ENCODE data around the gene EIF1AD. TPM values are rescaled to one million over a fixed set of nuclear protein-coding genes. Genes with fewer than 3 reads are reported as not detected.

The EIF1AD gene
- total and polyA plus RNA-seq, 3 donors from 2014 or later, result 42.5 to 46.5 (median 43.2) TPM

DNA sequence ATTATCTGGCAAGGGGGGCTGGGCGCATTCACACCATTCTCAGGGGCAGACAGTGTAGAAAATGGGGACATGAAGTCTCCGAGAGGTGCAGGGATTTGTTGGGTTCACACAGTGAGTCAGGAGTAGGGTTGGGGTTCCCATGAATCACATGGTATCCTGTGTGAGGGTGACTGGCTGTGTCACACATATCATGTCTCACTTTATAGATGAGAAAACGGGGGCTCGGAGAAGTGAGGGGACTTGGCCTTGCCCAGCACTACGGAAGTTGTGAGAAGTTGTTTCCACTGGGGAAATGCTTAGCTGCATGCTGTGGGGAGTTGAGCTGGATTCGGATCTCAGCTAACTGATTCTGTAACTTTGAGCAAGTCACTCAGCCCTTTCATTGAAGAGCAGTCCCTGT, 42.8 kb upstream of the EIF1AD start:
- 52 to 60% methylated on average over 6 of the region's 6 CpGs for WGBS, 2 donors
- intact Hi-C loops (cut with DNase I; ENCODE audit: low total_unique reads), result no loop called here
- no peak for TF ChIP-seq POLR2A (IDR thresholded peaks at IDR 0.05)
- TF ChIP-seq, protein P1, sequence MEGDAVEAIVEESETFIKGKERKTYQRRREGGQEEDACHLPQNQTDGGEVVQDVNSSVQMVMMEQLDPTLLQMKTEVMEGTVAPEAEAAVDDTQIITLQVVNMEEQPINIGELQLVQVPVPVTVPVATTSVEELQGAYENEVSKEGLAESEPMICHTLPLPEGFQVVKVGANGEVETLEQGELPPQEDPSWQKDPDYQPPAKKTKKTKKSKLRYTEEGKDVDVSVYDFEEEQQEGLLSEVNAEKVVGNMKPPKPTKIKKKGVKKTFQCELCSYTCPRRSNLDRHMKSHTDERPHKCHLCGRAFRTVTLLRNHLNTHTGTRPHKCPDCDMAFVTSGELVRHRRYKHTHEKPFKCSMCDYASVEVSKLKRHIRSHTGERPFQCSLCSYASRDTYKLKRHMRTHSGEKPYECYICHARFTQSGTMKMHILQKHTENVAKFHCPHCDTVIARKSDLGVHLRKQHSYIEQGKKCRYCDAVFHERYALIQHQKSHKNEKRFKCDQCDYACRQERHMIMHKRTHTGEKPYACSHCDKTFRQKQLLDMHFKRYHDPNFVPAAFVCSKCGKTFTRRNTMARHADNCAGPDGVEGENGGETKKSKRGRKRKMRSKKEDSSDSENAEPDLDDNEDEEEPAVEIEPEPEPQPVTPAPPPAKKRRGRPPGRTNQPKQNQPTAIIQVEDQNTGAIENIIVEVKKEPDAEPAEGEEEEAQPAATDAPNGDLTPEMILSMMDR (IDR thresholded peaks at IDR 0.05), result no peak
- Histone ChIP-seq H3K27me3 (no peaks in the 10 kb centered on the region), H3K4me1 (peaks cover 7% of the 10 kb centered on the region), H3K27ac (no peak overlapping the region), H3K36me3 (ENCODE audit: low read depth, missing control alignments) (no peaks in the 10 kb centered on the region), H3K9me3 (no peaks in the 10 kb centered on the region), H3K4me3 (no peak overlapping the region)
- no peak for DNase-seq

GRCh38 chr11:66042996-66043906, 41.3 kb upstream of the EIF1AD start:
- DNase-seq, result peak; percentile 61
- Histone ChIP-seq H3K36me3 (ENCODE audit: low read depth, missing control alignments) (no peaks in the 10 kb centered on the region), H3K9me3 (no peaks in the 10 kb centered on the region), H3K4me3 (peak overlapping the region; percentile 41 to 58), H3K4me1 (no peaks in the 10 kb centered on the region), H3K27me3 (no peaks in the 10 kb centered on the region), H3K27ac (peak overlapping the region in 1 of 2 donors; percentile 30)
- TF ChIP-seq POLR2A (IDR thresholded peaks at IDR 0.05), result no peak
- TF ChIP-seq, protein P1 (IDR thresholded peaks at IDR 0.05), result no peak
- intact Hi-C loops (cut with DNase I; ENCODE audit: low total_unique reads), result no loop called here
- 87 to 88% methylated on average over 85 to 88 of the region's 88 CpGs for WGBS, 2 donors

GRCh38 chr11:66042227-66042995, 40.5 kb upstream of the EIF1AD start:
- intact Hi-C loops (cut with DNase I; ENCODE audit: low total_unique reads), result no loop called here
- TF ChIP-seq, protein P1 (IDR thresholded peaks at IDR 0.05), result no peak
- TF ChIP-seq POLR2A (IDR thresholded peaks at IDR 0.05), result no peak
- Histone ChIP-seq H3K9me3 (no peaks in the 10 kb centered on the region), H3K36me3 (ENCODE audit: low read depth, missing control alignments) (no peaks in the 10 kb centered on the region), H3K4me1 (no peaks in the 10 kb centered on the region), H3K27ac (no peak overlapping the region), H3K27me3 (no peaks in the 10 kb centered on the region), H3K4me3 (peak overlapping the region; percentile 41 to 58)
- DNase-seq, result peak; percentile 55
- 78 to 88% methylated on average over 53 to 81 of the region's 81 CpGs for WGBS, 2 donors

DNA sequence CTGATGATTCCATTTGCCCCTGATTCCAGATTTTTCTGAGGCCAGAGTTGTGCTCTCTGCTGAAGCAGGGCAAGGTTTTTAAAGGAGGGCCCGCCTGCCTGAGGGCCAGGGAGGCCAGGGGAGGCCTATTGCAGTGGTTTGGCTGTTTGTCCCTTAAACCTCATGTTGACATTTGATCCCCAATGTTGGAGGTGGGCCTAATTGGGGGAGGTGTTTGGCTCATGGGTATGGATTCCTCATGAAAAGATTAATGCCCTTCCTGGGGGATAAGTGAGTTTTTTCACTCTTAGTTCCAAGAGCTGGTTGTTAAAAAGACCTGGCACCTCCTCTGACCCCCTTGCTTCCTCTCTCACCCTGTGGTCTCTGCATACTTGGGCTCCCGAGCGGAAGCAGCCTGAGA, 37.8 kb upstream of the EIF1AD start:
- Histone ChIP-seq H3K27ac (no peak overlapping the region), H3K36me3 (ENCODE audit: low read depth, missing control alignments) (no peaks in the 10 kb centered on the region), H3K4me3 (no peak overlapping the region), H3K4me1 (no peaks in the 10 kb centered on the region), H3K9me3 (no peaks in the 10 kb centered on the region), H3K27me3 (no peaks in the 10 kb centered on the region)
- intact Hi-C loops (cut with DNase I; ENCODE audit: low total_unique reads), result no loop called here
- TF ChIP-seq, protein P1 (IDR thresholded peaks at IDR 0.05), result no peak
- TF ChIP-seq POLR2A (IDR thresholded peaks at IDR 0.05), result no peak
- no peak for DNase-seq
- 79 to 89% methylated on average over 3 of the region's 3 CpGs for WGBS, 2 donors
